ENCODE measurements around the gene NEURL1. TPM values are rescaled to one million over a fixed set of nuclear protein-coding genes. Genes with fewer than 3 reads are reported as not detected.

NEURL1 gene
- total and polyA plus RNA-seq, 12 donors: 0.05 to 1.0 (median 0.17) TPM; not detected in 3

GRCh38 chr10:103599211-103599610 is 105.7 kb downstream of the NEURL1 start:
- TF ChIP-seq CTCF (IDR thresholded peaks at IDR 0.05): no peak
- no peaks in the 10 kb centered on the region for H3K27me3 ChIP-seq
- WGBS, 2 donors: 71 to 73% methylated on average over 3 of the region's 3 CpGs
- ATAC-seq (no peak), DNase-seq (no peak)
- peaks cover 0 to 36% (median 11%) of the 10 kb centered on the region in 9 donors for H3K4me1 ChIP-seq
- no peak overlapping the region for H3K4me3 ChIP-seq
- peaks cover 0 to 43% (median 0%) of the 10 kb centered on the region in 9 donors for H3K36me3 ChIP-seq
- intact Hi-C loops (cut with DNase I): loop anchor here in 7 of 10 donors (2.0 to 10.0 kb wide), 6 partner anchors 88 to 286 kb away; partner anchors contain the start of gene SH3PXD2A (in 2 of the 7)
- H3K9me3 ChIP-seq: no peaks in the 10 kb centered on the region
- no peak overlapping the region for H3K27ac ChIP-seq

- Histone ChIP-seq H3K4me1 (peaks cover 0 to 36% (median 11%) of the 10 kb centered on the region in 9 donors), H3K36me3 (peaks cover 0 to 47% (median 5%) of the 10 kb centered on the region in 9 donors), H3K4me3 (no peak overlapping the region), H3K9me3 (no peaks in the 10 kb centered on the region), H3K27ac (no peak overlapping the region), H3K27me3 (no peaks in the 10 kb centered on the region)
- WGBS, 2 donors: 82% methylated on average over 6 of the region's 6 CpGs
- ATAC-seq (no peak), DNase-seq (no peak)
- no peak for TF ChIP-seq CTCF (IDR thresholded peaks at IDR 0.05)
- intact Hi-C loops (cut with DNase I): loop anchor here (2.0 to 10.0 kb wide), 10 partner anchors 48 to 285 kb away; partner anchors contain the start of gene SH3PXD2A (in 3 of the 10)
Measured at GRCh38 chr10:103599907-103600306, 106.4 kb downstream of the NEURL1 start.

- Histone ChIP-seq H3K4me3 (no peak overlapping the region), H3K27ac (no peak overlapping the region), H3K9me3 (no peaks in the 10 kb centered on the region), H3K4me1 (peaks cover 0 to 37% (median 11%) of the 10 kb centered on the region in 9 donors), H3K27me3 (no peaks in the 10 kb centered on the region), H3K36me3 (peaks cover 0 to 51% (median 9%) of the 10 kb centered on the region in 9 donors)
- intact Hi-C loops (cut with DNase I): loop anchor here in 4 of 10 donors (5.0 to 10.0 kb wide), 5 partner anchors 48 to 264 kb away; partner anchors contain the start of gene SH3PXD2A (in 1 of the 4)
- no peak for TF ChIP-seq CTCF (IDR thresholded peaks at IDR 0.05)
- ATAC-seq (no peak), DNase-seq (no peak)
- 91 to 95% methylated on average over 6 of the region's 6 CpGs for WGBS, 2 donors
Measured at GRCh38 chr10:103600325-103600724, 106.8 kb downstream of the NEURL1 start.

- no peaks in the 10 kb centered on the region for H3K27me3 ChIP-seq
- intact Hi-C loops (cut with DNase I): loop anchor here in 4 of 10 donors (5.0 to 10.0 kb wide), 5 partner anchors 49 to 264 kb away; partner anchors contain the start of gene SH3PXD2A (in 1 of the 4)
- peaks cover 0 to 56% (median 9%) of the 10 kb centered on the region in 9 donors for H3K36me3 ChIP-seq
- no peak overlapping the region for H3K27ac ChIP-seq
- no peak for ATAC-seq
- H3K4me1 ChIP-seq: peaks cover 0 to 43% (median 11%) of the 10 kb centered on the region in 9 donors
- H3K4me3 ChIP-seq: no peak overlapping the region
- H3K9me3 ChIP-seq: no peaks in the 10 kb centered on the region
- TF ChIP-seq CTCF (IDR thresholded peaks at IDR 0.05): no peak
- no peak for DNase-seq
- 80 to 82% methylated on average over 7 of the region's 7 CpGs for WGBS, 2 donors
Measured at GRCh38 chr10:103600956-103601569, 107.6 kb downstream of the NEURL1 start.
